ENCODE measurements around the gene LGALS14.
"Not testable (repeated sequence)": the region's sequence is repeated elsewhere in the genome, so short reads cannot be mapped to it uniquely, and the experiment has no call there.

Gene LGALS14, protein sequence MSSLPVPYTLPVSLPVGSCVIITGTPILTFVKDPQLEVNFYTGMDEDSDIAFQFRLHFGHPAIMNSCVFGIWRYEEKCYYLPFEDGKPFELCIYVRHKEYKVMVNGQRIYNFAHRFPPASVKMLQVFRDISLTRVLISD

DNA sequence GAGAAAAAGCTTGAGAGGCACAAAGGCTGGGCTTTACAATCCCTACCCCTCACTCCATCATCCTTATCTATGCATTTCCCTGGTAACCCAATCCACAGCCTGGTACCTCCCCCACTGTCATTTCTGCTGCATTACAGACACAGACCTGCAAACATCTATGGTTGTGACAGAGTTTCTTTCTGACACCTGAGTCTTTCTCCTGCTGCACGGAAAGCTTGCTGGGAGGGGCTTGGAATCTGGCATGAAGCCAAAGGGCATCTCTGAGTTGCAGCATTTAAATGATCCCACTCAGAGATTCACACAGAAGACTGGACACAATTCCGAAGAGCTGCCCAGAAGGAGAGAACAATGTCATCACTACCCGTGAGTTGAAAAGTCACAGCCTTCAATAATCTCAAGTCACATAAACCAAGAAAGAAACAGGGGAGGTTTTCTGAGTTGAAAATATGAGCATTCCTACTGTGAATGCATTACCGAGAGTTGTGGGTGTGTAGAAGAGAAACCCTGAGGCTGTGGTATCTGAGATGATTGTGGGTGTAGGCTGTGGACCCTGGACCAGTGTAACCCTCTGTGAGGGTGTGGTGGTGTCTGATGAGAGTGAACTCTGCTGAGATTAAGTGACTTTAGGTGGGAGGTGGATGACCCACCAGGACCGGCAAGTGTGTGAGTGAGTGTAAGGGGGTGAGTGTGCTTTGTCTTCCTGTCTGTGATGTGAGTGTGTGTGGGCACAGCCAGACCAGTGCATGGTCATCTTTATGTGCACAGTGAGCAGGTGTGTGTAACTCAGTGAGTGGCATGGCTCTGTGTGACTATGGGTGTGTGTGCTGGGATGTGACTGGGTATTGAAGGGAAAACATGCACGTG, at the start of gene LGALS14:
Gene LGALS14 (plus strand): TSS at position 301 of the 864 bp plus-strand sequence. CDS start 48 bp downstream, at position 349.
- DNase-seq, result no peak

DNA sequence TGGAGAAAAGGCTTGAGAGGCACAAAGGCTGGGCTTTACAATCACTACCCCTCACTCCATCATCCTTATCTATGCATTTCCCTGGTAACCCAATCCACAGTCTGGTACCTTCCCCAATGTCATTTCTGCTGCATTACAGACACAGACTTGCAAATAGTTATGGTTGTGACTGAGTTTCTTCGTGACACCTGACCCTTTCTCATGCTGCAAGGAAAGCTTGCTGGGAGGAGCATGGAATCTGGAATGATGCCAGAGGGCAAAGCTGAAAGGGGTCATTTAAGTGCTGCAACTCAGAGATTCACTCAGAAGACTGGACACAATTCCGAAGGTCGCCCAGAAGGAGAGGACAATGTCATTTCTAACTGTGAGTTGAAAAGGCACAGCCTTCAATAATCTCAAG, 48.7 kb upstream of the LGALS14 start, which contains the start of gene LGALS16:
Gene LGALS16 (plus strand): TSS at position 301 of the 400 bp plus-strand sequence. CDS start 49 bp downstream, at position 350.
- no peak for DNase-seq

DNA sequence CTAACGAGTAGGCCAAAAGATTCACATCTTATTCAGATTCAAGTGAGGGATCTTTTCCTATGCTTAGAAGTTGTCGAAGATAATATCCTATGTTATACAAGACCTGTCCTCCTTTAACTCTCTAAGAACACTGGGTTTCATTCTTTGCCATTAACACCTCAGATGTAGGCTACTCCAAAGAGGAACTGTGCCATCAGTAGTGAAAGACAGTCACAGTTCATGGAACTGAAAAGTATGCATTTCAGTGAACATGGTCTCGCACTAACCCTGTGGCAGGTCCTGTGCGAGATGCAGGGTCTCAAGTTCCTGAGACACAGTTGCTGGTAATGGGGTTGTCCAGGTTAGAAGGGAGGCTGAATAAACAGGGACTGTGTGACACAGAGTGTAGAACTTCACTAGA, 44.5 kb upstream of the LGALS14 start:
- DNase-seq, result no peak

DNA sequence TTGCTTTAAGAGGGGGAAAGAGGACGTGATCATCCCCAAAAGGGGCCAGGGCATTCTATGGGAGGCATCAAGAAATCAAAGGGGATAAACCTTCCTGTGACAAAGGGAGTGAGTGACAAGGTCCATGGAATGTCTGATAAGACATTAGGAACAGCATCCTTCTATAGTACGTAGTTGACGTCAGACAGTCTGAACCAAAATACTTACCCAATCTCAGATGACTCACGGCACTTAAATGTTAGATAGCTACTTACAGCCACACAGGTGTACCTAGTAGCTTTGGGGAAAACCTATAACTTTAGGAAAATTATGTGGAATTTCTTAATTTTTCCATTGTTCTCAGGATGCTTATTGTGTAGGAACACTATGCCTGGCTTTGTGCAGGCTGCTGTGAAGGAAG, 43.6 kb upstream of the LGALS14 start:
- no peak for DNase-seq

DNA sequence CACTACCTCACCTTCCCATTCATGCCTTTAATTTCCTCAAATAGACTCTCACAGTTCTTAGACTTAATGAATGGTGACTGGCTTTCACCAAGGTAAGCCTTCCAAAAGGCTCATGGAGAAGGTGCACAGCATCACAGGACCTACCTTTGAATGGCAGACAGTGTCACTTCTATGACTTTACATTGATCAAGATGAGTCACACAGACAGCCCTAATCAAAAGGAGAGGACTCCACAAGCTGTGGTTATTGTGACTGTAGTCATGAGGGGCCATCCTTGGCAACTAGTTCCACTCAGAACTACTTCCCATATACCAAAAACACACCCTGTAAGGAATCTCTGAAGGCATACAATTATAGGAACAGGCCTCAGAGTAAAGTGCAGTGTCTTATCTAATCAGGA, 42.7 kb upstream of the LGALS14 start:
- DNase-seq, result no peak

DNA sequence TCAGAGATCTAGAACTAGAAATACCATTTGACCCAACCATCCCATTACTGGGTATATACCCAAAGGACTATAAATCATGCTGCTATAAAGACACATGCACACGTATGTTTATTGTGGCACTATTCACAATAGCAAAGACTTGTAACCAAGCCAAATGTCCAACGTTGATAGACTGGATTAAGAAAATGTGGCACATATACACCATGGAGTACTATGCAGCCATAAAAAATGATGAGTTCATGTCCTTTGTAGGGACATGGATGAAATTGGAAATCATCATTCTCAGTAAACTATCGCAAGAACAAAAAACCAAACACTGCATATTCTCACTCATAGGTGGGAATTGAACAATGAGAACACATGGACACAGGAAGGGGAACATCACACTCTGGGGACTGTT, 34.4 kb upstream of the LGALS14 start:
- DNase-seq, result not testable (repeated sequence)

DNA sequence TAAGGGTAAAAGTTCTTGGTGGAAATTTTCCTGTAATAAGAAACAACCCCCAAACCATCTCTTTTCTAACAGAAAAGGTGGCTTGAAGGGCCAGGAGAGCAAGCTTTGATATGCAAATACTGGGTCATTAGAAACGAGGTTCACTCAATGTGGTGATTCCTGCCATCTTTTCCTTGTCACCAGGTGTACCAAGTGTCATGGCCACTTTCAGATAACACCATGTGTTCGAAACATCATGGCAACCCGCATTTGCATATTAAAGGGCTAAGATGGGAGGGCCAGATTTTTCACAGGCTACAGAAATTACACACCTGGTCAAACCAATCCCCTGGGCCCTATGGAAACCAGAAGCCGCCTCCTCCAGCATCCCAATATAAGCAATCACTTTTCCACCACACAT, 33.3 kb upstream of the LGALS14 start:
- DNase-seq, result no peak

DNA sequence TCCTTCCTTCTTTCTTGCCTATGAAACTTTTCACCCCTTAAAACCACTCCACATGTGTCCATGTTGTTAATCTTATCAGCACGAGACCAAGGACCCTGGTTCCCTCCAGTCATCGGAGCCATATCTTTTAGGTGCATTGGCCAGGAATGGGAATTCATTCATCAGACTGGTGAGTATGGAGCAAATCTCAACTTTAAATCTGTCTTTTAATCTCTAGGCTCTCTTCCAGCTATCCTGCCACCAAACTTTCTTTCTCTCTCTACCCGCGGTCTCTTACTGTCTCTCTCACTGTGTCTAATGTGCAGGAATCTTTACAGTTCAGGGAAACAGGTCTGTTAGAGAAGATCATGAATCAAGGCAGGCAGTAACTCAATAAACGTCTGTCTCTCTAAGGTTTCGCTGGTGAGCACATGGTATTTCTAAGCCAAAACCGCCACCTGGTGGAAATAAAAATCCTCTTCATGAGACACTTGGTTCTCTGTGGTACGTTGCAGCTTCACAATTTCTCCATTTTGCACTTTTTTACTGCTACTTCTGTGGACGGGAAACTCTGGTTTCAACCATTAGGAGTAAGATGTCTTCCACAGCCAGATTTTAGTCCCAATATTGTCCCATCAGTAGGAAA, 32.4 kb upstream of the LGALS14 start:
- DNase-seq, result no peak

DNA sequence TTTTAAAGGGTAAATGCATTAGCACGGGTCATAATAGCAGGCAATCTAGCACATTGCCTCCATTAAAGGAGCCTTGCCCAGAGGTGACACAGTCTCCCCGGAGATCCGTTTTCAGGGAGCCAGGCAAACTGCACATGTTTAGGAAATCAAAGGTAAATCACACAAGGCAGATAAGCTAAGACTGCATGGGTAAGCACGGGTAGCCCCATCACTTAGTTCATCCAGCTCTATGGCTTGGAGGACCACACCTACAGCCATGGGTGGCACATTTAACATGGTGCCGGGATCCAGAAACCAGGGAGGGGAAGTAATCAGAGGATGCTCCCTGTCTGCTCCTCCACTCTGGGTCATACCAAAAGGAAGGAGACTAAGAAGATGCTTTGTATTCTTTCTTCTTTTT, 31.8 kb upstream of the LGALS14 start:
- DNase-seq, result no peak

DNA sequence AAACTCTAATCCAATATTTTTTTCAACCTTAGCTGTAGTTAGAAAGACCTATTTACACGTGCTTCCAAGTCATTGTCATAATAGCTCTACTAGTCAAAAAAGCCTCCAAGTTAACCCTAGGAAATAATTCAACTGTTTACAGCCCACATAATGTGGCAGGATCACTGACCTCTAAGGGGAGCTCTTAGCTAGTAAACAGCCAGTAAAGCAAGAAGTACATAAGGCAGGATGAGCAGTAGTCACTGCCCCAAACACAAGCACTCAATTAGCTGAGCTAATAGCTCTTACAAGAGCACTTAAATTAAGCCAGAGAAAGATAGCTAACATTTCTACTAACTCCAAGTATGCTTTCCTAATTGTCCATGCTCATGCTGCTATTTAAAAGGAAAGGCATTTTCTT, 30.4 kb upstream of the LGALS14 start:
- not testable (repeated sequence) for DNase-seq

DNA sequence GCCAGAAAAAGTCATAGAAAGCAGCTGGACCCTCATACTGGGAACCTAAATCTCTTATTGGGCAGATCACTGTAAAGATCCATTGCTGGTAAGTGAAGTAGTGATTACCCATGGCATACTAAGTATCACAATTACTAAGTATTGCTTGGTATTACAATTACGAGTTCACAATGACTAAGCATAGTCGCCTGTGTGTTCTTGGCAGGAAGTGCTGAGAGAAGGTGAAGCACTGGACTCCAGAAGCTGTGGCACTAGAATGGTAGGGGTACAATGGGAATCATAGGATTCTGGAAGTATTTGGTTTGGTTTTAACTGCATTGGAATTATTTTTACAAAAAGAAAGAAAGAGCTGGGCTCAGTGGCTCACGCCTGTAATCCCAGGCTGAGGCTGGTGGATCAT, 28.3 kb upstream of the LGALS14 start:
- DNase-seq, result no peak

DNA sequence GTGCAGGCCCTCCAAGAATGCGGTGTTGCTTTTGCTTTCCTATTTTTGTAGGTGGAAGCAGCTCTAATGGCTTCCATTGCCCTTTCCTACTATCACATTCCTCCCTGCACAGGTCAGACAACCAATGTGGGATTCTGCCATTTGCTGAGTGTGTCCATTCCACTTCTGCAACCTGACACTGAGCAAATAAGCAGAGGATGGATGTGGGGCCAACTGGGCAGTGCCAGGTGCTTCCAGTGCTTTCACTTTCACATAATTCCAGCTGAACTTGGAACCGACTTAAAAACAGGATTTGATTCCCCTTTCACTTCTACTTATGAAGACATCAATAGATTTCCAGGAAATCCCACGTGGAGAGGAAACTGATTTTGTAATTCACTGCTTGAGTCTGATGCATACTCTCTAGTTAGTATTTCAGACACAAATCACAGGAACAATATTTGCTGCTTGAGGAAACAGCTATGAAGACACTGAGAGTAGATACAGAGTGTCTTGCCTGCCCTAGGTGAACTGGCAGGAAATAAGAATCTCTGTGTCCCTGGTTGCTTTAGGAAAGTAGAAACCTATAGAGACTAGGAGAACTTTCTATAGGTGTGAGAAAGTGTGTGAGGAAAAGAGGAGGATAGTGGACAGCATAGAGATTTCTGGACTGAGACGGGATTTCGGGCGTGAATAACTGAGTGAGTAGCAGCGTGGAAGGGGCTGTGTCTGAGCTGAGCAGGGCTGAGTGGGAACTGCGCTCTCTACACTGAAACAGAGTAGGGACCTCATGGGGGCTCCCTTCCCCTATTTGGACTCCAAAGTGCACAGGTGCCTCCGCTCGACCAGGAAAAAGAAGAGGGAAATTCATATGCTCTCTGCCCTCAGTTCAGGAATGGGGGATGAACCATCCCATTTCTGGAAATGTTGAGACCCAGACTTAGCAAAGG, 26.1 kb upstream of the LGALS14 start:
- no peak for DNase-seq

DNA sequence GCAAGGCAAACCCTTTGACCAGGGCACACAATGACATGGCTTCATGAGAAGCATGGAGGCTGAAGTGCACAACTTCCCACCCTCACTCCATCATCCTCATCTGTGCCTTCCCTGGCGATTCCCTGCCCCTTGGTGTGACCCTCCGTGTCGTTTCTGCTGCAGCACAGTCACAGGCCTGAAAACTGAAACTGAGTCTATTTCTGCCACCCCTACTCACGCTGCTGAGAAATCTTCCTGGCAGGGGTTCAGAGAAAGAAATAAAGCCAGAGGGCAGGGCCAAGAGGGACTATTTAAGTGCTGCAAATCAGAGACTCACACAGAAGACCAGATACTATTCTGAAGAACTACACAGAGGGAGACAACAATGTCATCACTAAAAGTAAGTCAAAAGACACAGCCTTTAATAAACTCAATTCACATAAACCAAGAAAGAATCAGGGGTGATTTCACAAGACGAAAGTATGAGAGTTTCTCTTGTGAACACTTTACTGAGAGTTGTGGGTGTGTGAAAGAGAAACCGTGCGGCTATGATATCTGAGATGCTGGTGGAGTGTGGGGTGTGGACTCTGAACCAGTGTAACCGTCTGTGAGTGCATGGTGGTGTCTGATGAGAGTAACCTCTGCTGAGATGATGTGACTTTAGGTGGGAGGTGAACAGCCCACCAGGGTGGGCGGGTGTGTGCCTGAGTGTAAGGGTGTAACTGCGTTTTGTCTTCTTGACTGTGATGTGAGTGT, 25.1 kb upstream of the LGALS14 start:
- no peak for DNase-seq

DNA sequence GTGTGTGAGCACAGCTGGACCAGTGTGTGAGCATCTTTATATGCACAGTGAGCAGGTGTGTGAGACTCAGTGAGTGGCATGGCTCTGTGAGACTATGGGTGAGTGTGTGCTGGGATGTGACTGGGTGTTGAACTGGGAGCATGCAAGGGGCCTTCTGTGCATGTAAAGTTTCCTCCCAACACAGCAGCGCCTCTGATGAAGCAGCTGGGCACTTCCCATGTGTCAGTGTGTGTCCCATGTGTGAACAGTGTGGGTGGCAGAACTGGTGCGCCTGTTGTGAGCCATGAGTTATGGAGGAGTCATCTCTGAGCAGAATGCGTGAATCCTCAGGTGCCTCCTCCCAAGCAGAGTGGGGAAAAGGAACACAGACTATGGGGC, 24.5 kb upstream of the LGALS14 start:
- no peak for DNase-seq

DNA sequence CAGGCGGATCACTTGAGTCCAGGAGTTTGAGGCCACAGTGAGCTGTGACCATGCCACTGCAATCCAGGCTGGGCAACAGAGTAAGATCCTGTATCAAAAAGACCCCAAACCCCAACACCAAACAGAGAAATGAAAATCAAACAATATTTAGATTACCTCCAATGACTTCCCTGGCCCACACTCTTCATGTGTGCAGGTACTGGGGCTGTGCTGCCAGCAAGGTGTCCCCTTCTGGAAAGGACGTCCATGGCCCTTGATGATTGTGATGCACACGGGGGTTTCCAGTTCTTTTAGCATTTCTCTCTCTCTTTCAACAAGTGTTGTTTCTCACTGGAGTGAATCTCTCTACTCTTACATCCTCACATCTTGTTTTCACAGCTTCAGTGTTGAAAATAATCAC, 23.7 kb upstream of the LGALS14 start:
- DNase-seq, result no peak

DNA sequence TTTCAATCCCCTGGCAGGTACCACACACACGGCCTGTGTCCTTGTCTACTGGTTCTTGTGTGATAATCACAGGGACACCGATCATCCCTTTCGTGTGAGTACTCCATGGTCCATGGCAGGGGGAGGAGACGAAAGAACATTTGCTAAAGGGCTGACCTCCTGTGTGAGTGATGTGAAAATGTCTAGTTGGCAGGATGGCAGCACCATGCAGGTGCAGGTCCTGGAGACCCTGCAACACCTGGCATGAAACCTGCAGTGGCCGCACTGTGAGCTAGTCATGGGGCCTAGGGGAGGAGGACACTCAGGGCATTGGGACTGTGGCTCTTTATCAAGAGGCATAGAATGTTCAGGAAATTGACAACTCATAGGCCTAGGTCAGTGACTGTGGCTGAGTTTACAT, 22.9 kb upstream of the LGALS14 start:
- DNase-seq, result no peak

DNA sequence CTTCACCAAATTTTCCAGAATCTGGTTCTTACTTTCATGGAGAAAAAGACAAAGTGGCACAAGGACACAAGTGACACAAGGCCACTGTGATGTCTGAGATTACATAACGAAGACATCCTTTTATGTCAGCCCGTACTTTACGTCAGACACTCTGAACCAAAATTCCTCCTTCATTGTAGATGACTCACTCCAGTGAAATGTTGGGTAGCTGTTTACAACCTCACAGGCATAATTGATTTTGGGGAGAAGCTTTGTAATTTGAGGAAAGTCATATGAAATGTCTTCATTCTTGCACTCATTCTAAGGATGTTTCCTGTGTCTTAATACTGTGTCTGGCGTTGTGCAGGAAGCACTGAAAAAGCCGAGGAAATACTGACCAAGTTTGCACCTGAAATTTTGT, 20.0 kb upstream of the LGALS14 start:
- no peak for DNase-seq

DNA sequence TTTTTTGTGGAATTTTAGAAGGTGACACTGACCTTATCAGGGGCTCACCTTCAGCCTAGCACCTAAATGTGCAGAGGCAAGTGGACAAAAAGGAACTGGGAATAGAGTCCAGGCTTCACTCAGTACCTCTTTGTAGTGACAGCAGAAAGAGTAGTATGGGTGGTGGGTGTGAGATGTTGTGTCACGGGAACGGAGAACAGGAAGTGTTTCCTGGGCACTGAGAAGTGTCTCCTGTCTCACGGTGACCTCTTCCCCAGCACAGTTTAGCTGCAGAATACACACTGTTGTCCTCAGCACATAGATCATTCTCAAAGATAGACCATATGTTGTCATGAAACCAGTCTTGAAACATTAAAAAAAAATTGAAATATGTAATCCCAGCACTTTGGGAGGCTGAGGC, 17.5 kb upstream of the LGALS14 start:
- DNase-seq, result no peak

DNA sequence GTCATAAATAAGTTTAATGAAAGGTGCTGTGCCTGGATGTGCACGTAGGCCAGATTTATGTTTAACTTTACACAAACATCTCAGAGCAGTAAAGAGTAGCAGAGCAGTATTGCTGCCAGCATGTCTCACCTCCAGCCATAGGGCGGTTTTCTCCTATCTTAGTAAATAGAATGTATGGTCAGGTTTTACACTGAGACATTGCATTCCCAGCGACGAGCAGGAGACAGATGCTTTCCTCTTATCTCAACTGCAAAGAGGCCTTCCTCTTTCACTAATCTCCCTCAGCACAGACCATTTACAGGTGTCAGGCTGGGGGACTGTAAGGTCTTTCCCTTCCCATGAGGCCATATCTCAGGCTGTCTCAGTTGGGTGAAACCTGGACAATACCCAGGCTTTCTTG, 15.6 kb upstream of the LGALS14 start:
- not testable (repeated sequence) for DNase-seq

DNA sequence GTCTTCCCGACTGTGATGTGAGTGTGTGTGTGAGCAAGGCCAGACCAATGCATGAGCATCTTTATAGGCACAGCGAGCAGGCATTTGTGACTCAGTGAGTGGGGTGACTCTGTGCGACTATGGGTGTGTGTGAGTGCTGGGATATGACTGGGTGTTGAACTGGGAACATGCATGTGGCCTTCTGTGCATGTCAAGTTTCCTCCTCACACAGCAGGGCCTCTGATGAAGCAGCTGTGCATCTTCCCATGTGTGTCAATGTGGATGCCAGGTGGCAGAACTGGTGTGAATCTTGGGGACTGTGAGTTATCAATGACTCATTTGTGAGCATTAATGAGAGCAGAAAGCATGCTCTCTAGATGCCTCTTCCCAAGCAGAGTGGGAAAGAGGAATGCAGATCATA, 12.1 kb upstream of the LGALS14 start:
- no peak for DNase-seq

DNA sequence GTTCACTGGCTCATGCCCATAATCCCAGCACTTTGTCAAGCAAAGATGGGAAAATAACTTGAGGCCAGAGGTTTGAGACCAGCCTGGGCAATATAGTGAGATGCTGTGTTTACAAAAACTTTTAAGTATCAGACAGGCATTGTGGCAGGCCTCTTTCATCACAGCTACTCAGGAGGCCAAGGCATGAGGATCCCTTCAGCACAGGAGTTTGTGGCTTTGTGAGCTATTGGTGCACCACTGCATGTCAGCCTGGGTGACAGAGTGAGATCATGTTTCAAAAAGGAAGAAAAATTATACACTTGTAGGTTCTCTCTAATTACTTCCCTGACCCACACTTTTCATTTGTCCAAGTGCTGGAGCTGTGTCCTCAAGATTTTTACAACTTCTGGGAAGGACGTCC, 11.5 kb upstream of the LGALS14 start:
- no peak for DNase-seq

DNA sequence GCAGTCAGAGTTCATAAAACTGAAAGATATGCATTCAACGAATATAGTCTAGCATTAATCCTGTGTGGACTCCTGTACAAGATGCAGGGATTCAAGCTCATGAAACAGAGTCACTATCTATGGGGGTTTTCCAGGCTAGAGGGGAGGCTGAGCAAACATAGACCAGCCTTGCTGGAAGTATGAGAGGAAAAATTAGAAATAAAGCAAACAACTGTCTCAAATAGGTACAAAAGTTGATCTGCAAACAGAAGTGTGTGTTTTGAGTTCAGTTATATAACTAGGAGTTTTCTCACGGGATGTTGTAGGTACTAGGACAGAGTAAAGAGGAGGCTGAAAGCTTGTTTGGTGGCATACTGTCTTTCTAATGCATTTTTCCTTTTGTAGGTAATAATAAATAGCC, 8.5 kb upstream of the LGALS14 start:
- no peak for DNase-seq

All from NK-92 treated with Interleukin-12 subunit alpha and Interleukin-12 subunit beta, amount 100 ng/mL, for 24 hours (cell line).